GM23338 (cell line): Measurements from ENCODE around the gene DPP10. TPM values are rescaled to one million over a fixed set of nuclear protein-coding genes. Genes with fewer than 3 reads are reported as not detected.
A peak's percentile ranks its signal among the peaks of the same experiment; 100 is the strongest.

Experiments used
- ATAC-seq: fragments of 200-7000 bp; cut with Tn5 transposase; 3 replicates; pipeline ENCODE4 v1.9.1; 2020
- DNase-seq: peaks from one replicate; pipeline ENCODE4 v3.0.0-alpha.2; 2015; ENCODE audit warnings: low spot score
- H2AFZ ChIP-seq: fragments of 200-600 bp; sonication (generic); 2 replicates; pipeline ENCODE4 v1.8.0; 2016; ENCODE audit warnings: antibody characterized with exemption, mild to moderate bottlenecking, moderate library complexity
- H3F3A ChIP-seq: fragments of 200-600 bp; sonication (generic); replicated peaks from 2 replicates; pipeline ENCODE4 v1.8.0; 2017; ENCODE audit warnings: antibody characterized with exemption, mixed run types, low read depth
- H3K27ac ChIP-seq: fragments of 200-600 bp; sonication (generic); 2 replicates; pipeline ENCODE4 v1.6.1; 2016; ENCODE audit warnings: low read depth
- H3K27me3 ChIP-seq: fragments of 200-600 bp; sonication (generic); 2 replicates; pipeline ENCODE4 v1.8.0; 2016; ENCODE audit warnings: mild to moderate bottlenecking, mixed run types, moderate library complexity; ENCODE audit not compliant: insufficient read depth
- H3K36me3 ChIP-seq: fragments of 200-600 bp; sonication (generic); 2 replicates; pipeline ENCODE4 v1.8.0; 2016; ENCODE audit warnings: mild to moderate bottlenecking; ENCODE audit not compliant: insufficient read depth
- H3K4me1 ChIP-seq: fragments of 200-600 bp; sonication (generic); 2 replicates; pipeline ENCODE4 v1.8.0; 2016; ENCODE audit warnings: mild to moderate bottlenecking, moderate library complexity; ENCODE audit not compliant: insufficient read depth
- H3K4me2 ChIP-seq: fragments of 200-600 bp; sonication (generic); 2 replicates; pipeline ENCODE4 v1.7.1; 2017; ENCODE audit warnings: mixed run types
- H3K4me3 ChIP-seq: fragments of 200-600 bp; sonication (generic); 2 replicates; pipeline ENCODE4 v1.6.1; 2016; ENCODE audit warnings: mixed run types
- H3K79me2 ChIP-seq: fragments of 200-600 bp; sonication (generic); replicated peaks from 2 replicates; pipeline ENCODE4 v1.8.0; 2017; ENCODE audit warnings: mild to moderate bottlenecking; ENCODE audit not compliant: insufficient read depth
- H3K9me2 ChIP-seq: fragments of 200-600 bp; sonication (generic); 2 replicates; pipeline ENCODE4 v1.8.0; 2017; ENCODE audit not compliant: insufficient read depth
- H4K20me1 ChIP-seq: fragments of 200-600 bp; sonication (generic); replicated peaks from 2 replicates; pipeline ENCODE4 v1.8.0; 2017; ENCODE audit warnings: mild to moderate bottlenecking; ENCODE audit not compliant: insufficient read depth
- H3K27ac Mint-ChIP-seq: 2 replicates; pipeline ENCODE4 v1.8.0; 2020; ENCODE audit warnings: inconsistent platforms, mild to moderate bottlenecking, moderate library complexity, mixed read lengths
- H3K27me3 Mint-ChIP-seq: 3 replicates; pipeline ENCODE4 v1.8.0; 2022; ENCODE audit warnings: low read depth, mild to moderate bottlenecking, moderate library complexity, mixed read lengths, inconsistent platforms; ENCODE audit not compliant: insufficient read depth, poor library complexity
- H3K36me3 Mint-ChIP-seq: 3 replicates; pipeline ENCODE4 v1.8.0; 2021; ENCODE audit warnings: low read depth, mild to moderate bottlenecking, inconsistent platforms, moderate library complexity, mixed read lengths
- H3K4me1 Mint-ChIP-seq: 3 replicates; pipeline ENCODE4 v1.8.0; 2020; ENCODE audit warnings: mild to moderate bottlenecking, inconsistent platforms, mixed read lengths
- H3K4me3 Mint-ChIP-seq: 3 replicates; pipeline ENCODE4 v1.8.0; 2021; ENCODE audit warnings: moderate library complexity, mild to moderate bottlenecking, inconsistent platforms, mixed read lengths
- H3K9me3 Mint-ChIP-seq: 3 replicates; pipeline ENCODE4 v1.8.0; 2020; ENCODE audit warnings: moderate library complexity, mild to moderate bottlenecking, inconsistent platforms, mixed read lengths
- CREB1 ChIP-seq: fragments of 250-450 bp; sonication (Bioruptor Pico); IDR thresholded peaks from 2 replicates; pipeline ENCODE4 v1.5.0; 2020; ENCODE audit warnings: low read depth, mild to moderate bottlenecking, moderate library complexity
- ETS1 ChIP-seq: IDR thresholded peaks from 2 replicates; pipeline ENCODE4 v1.6.1; 2016; ENCODE audit warnings: antibody characterized with exemption
- EZH2 ChIP-seq: fragments of 200-600 bp; sonication (generic); IDR thresholded peaks from one replicate; pipeline ENCODE4 v1.8.0; 2017; ENCODE audit warnings: antibody characterized with exemption, mild to moderate bottlenecking, low read depth; ENCODE audit not compliant: unreplicated experiment
- EZH2phosphoT487 ChIP-seq: fragments of 200-600 bp; sonication (generic); IDR thresholded peaks from one replicate; pipeline ENCODE4 v1.8.1; 2018; ENCODE audit warnings: antibody characterized with exemption; ENCODE audit not compliant: unreplicated experiment
- JUNB ChIP-seq: IDR thresholded peaks from one replicate; pipeline ENCODE4 v1.6.1; 2016; ENCODE audit warnings: antibody characterized with exemption; ENCODE audit not compliant: unreplicated experiment
- NANOG ChIP-seq: IDR thresholded peaks from 2 replicates; pipeline ENCODE4 v1.6.1; 2016; ENCODE audit warnings: antibody characterized with exemption, borderline replicate concordance
- POLR2AphosphoS5 ChIP-seq: IDR thresholded peaks from 2 replicates; pipeline ENCODE4 v1.6.1; 2016; ENCODE audit warnings: antibody characterized with exemption, low read depth
- REST ChIP-seq: IDR thresholded peaks from one replicate; pipeline ENCODE4 v1.6.1; 2018; ENCODE audit warnings: antibody characterized with exemption; ENCODE audit not compliant: unreplicated experiment
- STAT1 ChIP-seq: IDR thresholded peaks from one replicate; pipeline ENCODE4 v1.6.1; 2016; ENCODE audit warnings: antibody characterized with exemption; ENCODE audit not compliant: unreplicated experiment
- ZNF114 ChIP-seq: fragments of 250-450 bp; sonication (Bioruptor Pico); IDR thresholded peaks from 2 replicates; pipeline ENCODE4 v1.5.0; 2020; ENCODE audit warnings: mild to moderate bottlenecking, moderate library complexity
- ZNF331 ChIP-seq: fragments of 250-450 bp; sonication (Bioruptor Pico); IDR thresholded peaks from 2 replicates; pipeline ENCODE4 v1.5.0; 2020; ENCODE audit warnings: low read depth, mild to moderate bottlenecking, moderate library complexity
- polyA plus RNA-seq: library from polyadenylated mRNA; unstranded; fragments of >200 nt; fragmentation: Nextera tagmentation; extraction: Ambion mirVana; gene quantifications from 2 replicates; pipeline ENCODE4 v1.2.1, GENCODE V29; 2016
- total RNA-seq: library from RNA; depleted of rRNA; stranded (reverse); fragments of >200 nt; shearing (Covaris generic); gene quantifications from 2 replicates; pipeline ENCODE4 v1.2.3, GENCODE V29; 2014
- TF ChIP-seq, protein P1 (sequence below): fragments of 250-450 bp; sonication (Bioruptor Pico); IDR thresholded peaks from 2 replicates; pipeline ENCODE4 v1.5.0; 2020; ENCODE audit warnings: mild to moderate bottlenecking, moderate library complexity

Gene DPP10
- total and polyA plus RNA-seq, 2 experiments from 2014 or later, result 3.6 to 14.8 TPM

- Histone ChIP-seq H3K4me2 (no peak overlapping the region), H3K4me1 (peaks cover 10% of the 10 kb centered on the region; the same call in 1 of the 2 replicates), H3K4me3 (no peak overlapping the region), H2AFZ (peak overlapping the region; percentile 11; the same call in 1 of the 2 replicates), H3K79me2 (no peaks in the 10 kb centered on the region), H3K27ac (no peak overlapping the region), H3K9me2 (no peaks in the 10 kb centered on the region), H3K27me3 (no peaks in the 10 kb centered on the region), H3K36me3 (no peaks in the 10 kb centered on the region), H4K20me1 (no peaks in the 10 kb centered on the region), H3F3A (no peaks in the 10 kb centered on the region)
- peaks cover 1% of the 10 kb centered on the region for H3K27me3 Mint-ChIP-seq
- ATAC-seq (no peak), DNase-seq (no peak)
- peaks cover 3% of the 10 kb centered on the region; the same call in 1 of the 3 replicates for H3K9me3 Mint-ChIP-seq
- H3K27ac Mint-ChIP-seq, result no peak overlapping the region
- H3K36me3 Mint-ChIP-seq, result no peaks in the 10 kb centered on the region
- peaks cover 23% of the 10 kb centered on the region for H3K4me1 Mint-ChIP-seq
- TF ChIP-seq EZH2phosphoT487, result no peak
- H3K4me3 Mint-ChIP-seq, result no peak overlapping the region
These were observed 167.4 kb downstream of the DPP10 start for GRCh38 chr2:114609801-114610200.

- peaks cover 1% of the 10 kb centered on the region for H3K27me3 Mint-ChIP-seq
- Histone ChIP-seq H3K36me3 (no peaks in the 10 kb centered on the region), H4K20me1 (no peaks in the 10 kb centered on the region), H2AFZ (peak overlapping the region; percentile 83; the same call in 1 of the 2 replicates), H3K27ac (no peak overlapping the region), H3K4me1 (peaks cover 10% of the 10 kb centered on the region; the same call in 1 of the 2 replicates), H3K27me3 (no peaks in the 10 kb centered on the region), H3F3A (no peaks in the 10 kb centered on the region), H3K9me2 (no peaks in the 10 kb centered on the region), H3K79me2 (no peaks in the 10 kb centered on the region), H3K4me2 (no peak overlapping the region), H3K4me3 (no peak overlapping the region)
- H3K27ac Mint-ChIP-seq, result no peak overlapping the region
- no peaks in the 10 kb centered on the region for H3K36me3 Mint-ChIP-seq
- no peak for DNase-seq
- peaks cover 3% of the 10 kb centered on the region; the same call in 1 of the 3 replicates for H3K9me3 Mint-ChIP-seq
- H3K4me3 Mint-ChIP-seq, result no peak overlapping the region
- ATAC-seq, result peak; percentile 79
- peaks cover 23% of the 10 kb centered on the region for H3K4me1 Mint-ChIP-seq
- TF ChIP-seq EZH2 (no peak), NANOG (no peak), JUNB (no peak), CREB1 (no peak), STAT1 (no peak), ZNF331 (CRISPR knock-in tag) (no peak), ZNF114 (CRISPR knock-in tag) (no peak), ETS1 (no peak), POLR2AphosphoS5 (no peak), REST (no peak)
- TF ChIP-seq, protein P1, sequence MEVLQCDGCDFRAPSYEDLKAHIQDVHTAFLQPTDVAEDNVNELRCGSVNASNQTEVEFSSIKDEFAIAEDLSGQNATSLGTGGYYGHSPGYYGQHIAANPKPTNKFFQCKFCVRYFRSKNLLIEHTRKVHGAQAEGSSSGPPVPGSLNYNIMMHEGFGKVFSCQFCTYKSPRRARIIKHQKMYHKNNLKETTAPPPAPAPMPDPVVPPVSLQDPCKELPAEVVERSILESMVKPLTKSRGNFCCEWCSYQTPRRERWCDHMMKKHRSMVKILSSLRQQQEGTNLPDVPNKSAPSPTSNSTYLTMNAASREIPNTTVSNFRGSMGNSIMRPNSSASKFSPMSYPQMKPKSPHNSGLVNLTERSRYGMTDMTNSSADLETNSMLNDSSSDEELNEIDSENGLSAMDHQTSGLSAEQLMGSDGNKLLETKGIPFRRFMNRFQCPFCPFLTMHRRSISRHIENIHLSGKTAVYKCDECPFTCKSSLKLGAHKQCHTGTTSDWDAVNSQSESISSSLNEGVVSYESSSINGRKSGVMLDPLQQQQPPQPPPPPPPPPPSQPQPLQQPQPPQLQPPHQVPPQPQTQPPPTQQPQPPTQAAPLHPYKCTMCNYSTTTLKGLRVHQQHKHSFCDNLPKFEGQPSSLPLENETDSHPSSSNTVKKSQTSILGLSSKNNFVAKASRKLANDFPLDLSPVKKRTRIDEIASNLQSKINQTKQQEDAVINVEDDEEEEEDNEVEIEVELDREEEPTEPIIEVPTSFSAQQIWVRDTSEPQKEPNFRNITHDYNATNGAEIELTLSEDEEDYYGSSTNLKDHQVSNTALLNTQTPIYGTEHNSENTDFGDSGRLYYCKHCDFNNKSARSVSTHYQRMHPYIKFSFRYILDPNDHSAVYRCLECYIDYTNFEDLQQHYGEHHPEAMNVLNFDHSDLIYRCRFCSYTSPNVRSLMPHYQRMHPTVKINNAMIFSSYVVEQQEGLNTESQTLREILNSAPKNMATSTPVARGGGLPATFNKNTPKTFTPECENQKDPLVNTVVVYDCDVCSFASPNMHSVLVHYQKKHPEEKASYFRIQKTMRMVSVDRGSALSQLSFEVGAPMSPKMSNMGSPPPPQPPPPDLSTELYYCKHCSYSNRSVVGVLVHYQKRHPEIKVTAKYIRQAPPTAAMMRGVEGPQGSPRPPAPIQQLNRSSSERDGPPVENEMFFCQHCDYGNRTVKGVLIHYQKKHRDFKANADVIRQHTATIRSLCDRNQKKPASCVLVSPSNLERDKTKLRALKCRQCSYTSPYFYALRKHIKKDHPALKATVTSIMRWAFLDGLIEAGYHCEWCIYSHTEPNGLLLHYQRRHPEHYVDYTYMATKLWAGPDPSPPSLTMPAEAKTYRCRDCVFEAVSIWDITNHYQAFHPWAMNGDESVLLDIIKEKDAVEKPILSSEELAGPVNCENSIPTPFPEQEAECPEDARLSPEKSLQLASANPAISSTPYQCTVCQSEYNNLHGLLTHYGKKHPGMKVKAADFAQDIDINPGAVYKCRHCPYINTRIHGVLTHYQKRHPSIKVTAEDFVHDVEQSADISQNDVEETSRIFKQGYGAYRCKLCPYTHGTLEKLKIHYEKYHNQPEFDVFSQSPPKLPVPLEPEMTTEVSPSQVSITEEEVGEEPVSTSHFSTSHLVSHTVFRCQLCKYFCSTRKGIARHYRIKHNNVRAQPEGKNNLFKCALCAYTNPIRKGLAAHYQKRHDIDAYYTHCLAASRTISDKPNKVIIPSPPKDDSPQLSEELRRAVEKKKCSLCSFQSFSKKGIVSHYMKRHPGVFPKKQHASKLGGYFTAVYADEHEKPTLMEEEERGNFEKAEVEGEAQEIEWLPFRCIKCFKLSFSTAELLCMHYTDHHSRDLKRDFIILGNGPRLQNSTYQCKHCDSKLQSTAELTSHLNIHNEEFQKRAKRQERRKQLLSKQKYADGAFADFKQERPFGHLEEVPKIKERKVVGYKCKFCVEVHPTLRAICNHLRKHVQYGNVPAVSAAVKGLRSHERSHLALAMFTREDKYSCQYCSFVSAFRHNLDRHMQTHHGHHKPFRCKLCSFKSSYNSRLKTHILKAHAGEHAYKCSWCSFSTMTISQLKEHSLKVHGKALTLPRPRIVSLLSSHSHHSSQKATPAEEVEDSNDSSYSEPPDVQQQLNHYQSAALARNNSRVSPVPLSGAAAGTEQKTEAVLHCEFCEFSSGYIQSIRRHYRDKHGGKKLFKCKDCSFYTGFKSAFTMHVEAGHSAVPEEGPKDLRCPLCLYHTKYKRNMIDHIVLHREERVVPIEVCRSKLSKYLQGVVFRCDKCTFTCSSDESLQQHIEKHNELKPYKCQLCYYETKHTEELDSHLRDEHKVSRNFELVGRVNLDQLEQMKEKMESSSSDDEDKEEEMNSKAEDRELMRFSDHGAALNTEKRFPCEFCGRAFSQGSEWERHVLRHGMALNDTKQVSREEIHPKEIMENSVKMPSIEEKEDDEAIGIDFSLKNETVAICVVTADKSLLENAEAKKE (CRISPR knock-in tag), result no peak
These were observed 168.2 kb downstream of the DPP10 start for GRCh38 chr2:114610677-114611076.
